Epithelial cell of esophagus (primary cell): ENCODE measurements around the gene CNTLN.
"Not testable (repeated sequence)": the region's sequence is repeated elsewhere in the genome, so short reads cannot be mapped to it uniquely, and the experiment has no call there.

Experiments used
- DNase-seq: peaks from one replicate; pipeline ENCODE4 v3.0.0; 2010; ENCODE audit warnings: low read depth
- H3K4me3 ChIP-seq: 2 replicates; pipeline ENCODE4 v1.5.1; 2011; ENCODE audit warnings: mild to moderate bottlenecking, low read length, control low read depth
- CTCF ChIP-seq: IDR thresholded peaks from 2 replicates; pipeline ENCODE4 v1.5.1; 2011; ENCODE audit warnings: low read depth, mild to moderate bottlenecking, low read length, control low read depth, inconsistent platforms; ENCODE audit not compliant: insufficient read depth; ENCODE audit errors: missing control alignments

The CNTLN gene

DNA sequence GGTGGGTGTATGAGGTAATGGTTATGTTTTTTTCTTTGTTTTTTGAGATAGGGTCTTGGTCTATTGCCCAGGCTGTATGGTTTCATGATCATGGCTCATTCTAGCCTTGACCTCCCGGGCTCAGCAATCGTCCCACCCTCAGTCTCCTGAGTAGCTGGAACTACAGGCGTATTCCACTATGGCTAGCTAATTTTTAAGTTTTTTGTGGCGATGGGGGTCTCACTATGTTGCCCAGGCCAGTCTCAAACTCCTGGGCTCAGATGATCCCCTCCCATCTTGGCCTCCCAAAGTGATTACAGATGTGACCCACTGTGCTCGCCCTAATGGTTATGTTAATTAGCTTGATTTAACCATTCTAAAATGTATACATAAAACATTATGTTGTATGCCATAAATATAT is 5.6 kb downstream of the CNTLN start:
- H3K4me3 ChIP-seq = no peak overlapping the region
- no peak for TF ChIP-seq CTCF
- DNase-seq = no peak

- no peak overlapping the region for H3K4me3 ChIP-seq
These were observed 13.5 kb downstream of the CNTLN start for GRCh38 chr9:17148324-17148723.

GRCh38 chr9:17159469-17159868 is 24.6 kb downstream of the CNTLN start:
- no peak for DNase-seq
- H3K4me3 ChIP-seq = no peak overlapping the region
- no peak for TF ChIP-seq CTCF

More at GRCh38 chr9:17148324-17148723, 13.5 kb downstream of the CNTLN start:
- DNase-seq = no peak
- TF ChIP-seq CTCF = no peak

GRCh38 chr9:17160327-17160726 is 25.5 kb downstream of the CNTLN start:
- DNase-seq = no peak
- TF ChIP-seq CTCF = no peak

GRCh38 chr9:17165764-17166163 is 30.9 kb downstream of the CNTLN start:
- no peak overlapping the region for H3K4me3 ChIP-seq
- TF ChIP-seq CTCF = no peak
- no peak for DNase-seq

More at GRCh38 chr9:17160327-17160726, 25.5 kb downstream of the CNTLN start:
- no peak overlapping the region for H3K4me3 ChIP-seq

- no peak for TF ChIP-seq CTCF
- DNase-seq = no peak
These were observed 31.5 kb downstream of the CNTLN start for GRCh38 chr9:17166346-17166745.

GRCh38 chr9:17171309-17172094 is 36.7 kb downstream of the CNTLN start:
- no peak for TF ChIP-seq CTCF
- DNase-seq = no peak
- H3K4me3 ChIP-seq = no peak overlapping the region

More at GRCh38 chr9:17166346-17166745, 31.5 kb downstream of the CNTLN start:
- H3K4me3 ChIP-seq = no peak overlapping the region

DNA sequence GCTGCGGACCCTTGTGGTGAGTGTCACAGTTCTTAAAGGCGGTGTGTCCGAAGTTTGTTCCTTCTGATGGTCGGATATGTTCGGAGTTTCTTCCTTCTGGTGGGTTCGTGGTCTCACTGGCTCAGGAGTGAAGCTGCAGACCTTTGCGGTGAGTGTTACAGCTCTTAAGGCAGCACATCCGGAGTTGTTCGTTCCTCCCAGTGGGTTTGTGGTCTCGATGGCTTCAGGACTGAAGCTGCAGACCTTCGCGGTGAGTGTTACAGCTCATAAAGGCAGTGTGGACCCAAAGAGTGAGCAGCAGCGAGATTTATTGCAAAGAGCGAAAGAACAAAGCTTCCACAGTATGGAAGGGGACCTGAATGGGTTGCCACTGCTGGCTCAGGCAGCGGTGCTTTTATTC is 42.7 kb downstream of the CNTLN start:
- not testable (repeated sequence) for H3K4me3 ChIP-seq, DNase-seq
